Osteoblast (primary cell): ENCODE results near the gene MYL5. TPM values are rescaled to one million over a fixed set of nuclear protein-coding genes. Genes with fewer than 3 reads are reported as not detected.

ENCODE experiments used
- DNase-seq: peaks from one replicate; pipeline ENCODE4 v3.0.0; 2011; ENCODE audit warnings: low spot score, mixed read lengths; ENCODE audit not compliant: insufficient read length; ENCODE audit errors: missing footprints
- H2AFZ ChIP-seq: 2 replicates; pipeline ENCODE4 v1.6.0; 2011; ENCODE audit warnings: mild to moderate bottlenecking, low read length
- H3K27ac ChIP-seq: 2 replicates; pipeline ENCODE4 v1.5.1; 2011; ENCODE audit warnings: mild to moderate bottlenecking, low read depth, low read length, moderate library complexity
- H3K27me3 ChIP-seq: 2 replicates; pipeline ENCODE4 v1.6.0; 2012; ENCODE audit warnings: mild to moderate bottlenecking, control low read depth, inconsistent platforms, low read length, moderate library complexity; ENCODE audit not compliant: insufficient read depth
- H3K36me3 ChIP-seq: 2 replicates; pipeline ENCODE4 v1.5.1; 2011; ENCODE audit warnings: mild to moderate bottlenecking, low read length, control low read depth, moderate library complexity; ENCODE audit not compliant: insufficient read depth
- H3K4me1 ChIP-seq: 2 replicates; pipeline ENCODE4 v1.5.1; 2011; ENCODE audit warnings: mild to moderate bottlenecking, low read length, control low read depth, moderate library complexity; ENCODE audit not compliant: insufficient read depth
- H3K4me2 ChIP-seq: 2 replicates; pipeline ENCODE4 v1.6.0; 2011; ENCODE audit warnings: mild to moderate bottlenecking, low read length; ENCODE audit not compliant: insufficient read depth
- H3K4me3 ChIP-seq: fragments of 200-600 bp; sonication (generic); 3 replicates; pipeline ENCODE4 v1.5.1; 2012; ENCODE audit warnings: mild to moderate bottlenecking, low read length, inconsistent platforms; ENCODE audit not compliant: insufficient read depth
- H3K79me2 ChIP-seq: 2 replicates; pipeline ENCODE4 v1.6.0; 2012; ENCODE audit warnings: mild to moderate bottlenecking, low read length, control low read depth, inconsistent platforms; ENCODE audit not compliant: insufficient read depth
- H3K9me3 ChIP-seq: 2 replicates; pipeline ENCODE4 v1.5.1; 2011; ENCODE audit warnings: low read depth, low read length, control low read depth
- H4K20me1 ChIP-seq: 2 replicates; pipeline ENCODE4 v1.6.0; 2012; ENCODE audit warnings: mild to moderate bottlenecking, low read length, control low read depth; ENCODE audit not compliant: insufficient read depth
- CTCF ChIP-seq: IDR thresholded peaks from 2 replicates; pipeline ENCODE4 v1.5.1; 2011; ENCODE audit warnings: mild to moderate bottlenecking, low read depth, low read length, moderate library complexity; ENCODE audit errors: extremely low read depth
- total RNA-seq: library from RNA; depleted of rRNA; stranded (reverse); fragments of >200 nt; gene quantifications from 2 replicates; pipeline ENCODE4 v1.2.3, GENCODE V29; 2012

The MYL5 gene
- total RNA-seq, 1 donor: 22.8 TPM

- no peaks in the 10 kb centered on the region for H3K27me3 ChIP-seq
- no peaks in the 10 kb centered on the region for H3K79me2 ChIP-seq
- no peak for TF ChIP-seq CTCF
- no peaks in the 10 kb centered on the region for H3K36me3 ChIP-seq
- no peak overlapping the region for H3K27ac ChIP-seq
- peak; percentile 55 for DNase-seq
- no peaks in the 10 kb centered on the region for H3K4me1 ChIP-seq
- H3K9me3 ChIP-seq: no peaks in the 10 kb centered on the region
- no peak overlapping the region for H2AFZ ChIP-seq
- H3K4me3 ChIP-seq: no peak overlapping the region
- H4K20me1 ChIP-seq: no peaks in the 10 kb centered on the region
- H3K4me2 ChIP-seq: no peak overlapping the region
Measured at GRCh38 chr4:648579-649292, 25.6 kb upstream of the MYL5 start.

GRCh38 chr4:649293-649625 lies 25.1 kb upstream of the MYL5 start:
- no peaks in the 10 kb centered on the region for H3K9me3 ChIP-seq
- H3K27me3 ChIP-seq: no peaks in the 10 kb centered on the region
- no peak for TF ChIP-seq CTCF
- no peaks in the 10 kb centered on the region for H3K79me2 ChIP-seq
- H3K4me2 ChIP-seq: no peak overlapping the region
- no peaks in the 10 kb centered on the region for H3K4me1 ChIP-seq
- no peak overlapping the region for H3K4me3 ChIP-seq
- H4K20me1 ChIP-seq: no peaks in the 10 kb centered on the region
- DNase-seq: peak; percentile 61
- no peak overlapping the region for H2AFZ ChIP-seq
- no peaks in the 10 kb centered on the region for H3K36me3 ChIP-seq
- H3K27ac ChIP-seq: no peak overlapping the region

GRCh38 chr4:649751-650310 lies 24.5 kb upstream of the MYL5 start:
- no peaks in the 10 kb centered on the region for H3K9me3 ChIP-seq
- H3K36me3 ChIP-seq: no peaks in the 10 kb centered on the region
- DNase-seq: peak; percentile 72
- H3K27ac ChIP-seq: no peak overlapping the region
- no peaks in the 10 kb centered on the region for H3K4me1 ChIP-seq
- no peaks in the 10 kb centered on the region for H3K79me2 ChIP-seq
- TF ChIP-seq CTCF: no peak
- H3K4me3 ChIP-seq: no peak overlapping the region
- H4K20me1 ChIP-seq: no peaks in the 10 kb centered on the region
- H3K27me3 ChIP-seq: no peaks in the 10 kb centered on the region
- H2AFZ ChIP-seq: no peak overlapping the region
- H3K4me2 ChIP-seq: no peak overlapping the region

- Histone ChIP-seq H3K4me1 (no peaks in the 10 kb centered on the region), H3K9me3 (no peaks in the 10 kb centered on the region), H3K4me2 (no peak overlapping the region), H2AFZ (no peak overlapping the region), H3K4me3 (no peak overlapping the region), H4K20me1 (no peaks in the 10 kb centered on the region), H3K27ac (no peak overlapping the region), H3K27me3 (no peaks in the 10 kb centered on the region), H3K79me2 (no peaks in the 10 kb centered on the region), H3K36me3 (no peaks in the 10 kb centered on the region)
- TF ChIP-seq CTCF: no peak
- DNase-seq: peak; percentile 37
Measured at GRCh38 chr4:650461-650860, 23.9 kb upstream of the MYL5 start.
